ENCODE results near the gene UNC79.

The UNC79 gene

DNA sequence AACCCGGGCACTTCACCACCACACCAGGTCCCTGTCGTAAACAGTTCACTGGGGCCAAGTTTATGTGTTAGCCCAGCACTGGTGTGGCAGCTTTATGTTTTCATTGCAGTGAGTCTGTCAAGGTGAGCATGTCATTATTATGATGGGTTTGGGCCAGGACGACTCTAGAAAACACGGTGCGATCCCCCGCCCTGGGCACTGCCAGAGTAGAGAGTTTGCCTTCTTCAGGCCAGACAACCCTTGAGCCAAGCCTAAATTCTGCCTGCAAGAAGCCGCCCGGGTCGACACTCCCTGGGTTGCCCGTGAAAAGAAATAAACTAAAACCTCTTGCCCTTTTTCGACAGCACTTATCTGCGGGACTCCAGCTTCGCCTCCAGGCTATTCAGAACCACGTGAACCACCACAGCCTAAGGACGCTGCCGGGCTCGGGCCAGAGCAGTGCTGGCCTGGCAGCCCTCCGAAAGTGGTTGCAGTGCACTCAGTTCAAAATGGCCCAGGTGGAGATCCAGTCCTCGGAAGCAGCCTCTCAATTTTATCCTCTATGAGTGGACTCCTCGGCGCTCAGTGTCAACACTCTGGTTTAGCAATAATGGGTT is 275.7 kb downstream of the UNC79 start:
- TF ChIP-seq CTCF (IDR thresholded peaks at IDR 0.05; ENCODE audit: extremely low read depth, missing control alignments), result no peak
- no peak for DNase-seq (ENCODE audit: low spot score)

DNA sequence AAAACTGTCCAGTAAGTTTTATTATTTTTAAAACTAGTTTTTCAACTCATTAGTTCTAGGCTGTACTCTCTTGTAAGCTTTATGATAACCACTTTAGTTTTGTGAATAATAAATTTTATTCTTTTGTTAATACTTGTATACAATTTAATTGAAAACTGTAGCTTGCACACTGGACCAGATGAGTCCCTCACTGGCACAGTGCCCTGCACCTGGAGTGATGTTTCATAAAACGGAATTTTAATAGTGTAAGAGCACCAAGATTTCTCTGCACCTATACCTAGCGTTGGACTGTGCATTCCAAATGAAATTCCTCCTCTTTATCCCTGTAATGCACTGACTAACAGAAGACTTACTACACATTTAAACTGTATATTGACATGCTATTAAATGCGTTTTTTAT is 276.7 kb downstream of the UNC79 start:
- no peak for DNase-seq (ENCODE audit: low spot score)
- TF ChIP-seq CTCF (IDR thresholded peaks at IDR 0.05; ENCODE audit: extremely low read depth, missing control alignments), result no peak

- no peak for DNase-seq (ENCODE audit: low spot score)
- TF ChIP-seq CTCF (IDR thresholded peaks at IDR 0.05; ENCODE audit: extremely low read depth, missing control alignments), result no peak
These were observed 277.6 kb downstream of the UNC79 start for GRCh38 chr14:93708311-93708734.

DNA sequence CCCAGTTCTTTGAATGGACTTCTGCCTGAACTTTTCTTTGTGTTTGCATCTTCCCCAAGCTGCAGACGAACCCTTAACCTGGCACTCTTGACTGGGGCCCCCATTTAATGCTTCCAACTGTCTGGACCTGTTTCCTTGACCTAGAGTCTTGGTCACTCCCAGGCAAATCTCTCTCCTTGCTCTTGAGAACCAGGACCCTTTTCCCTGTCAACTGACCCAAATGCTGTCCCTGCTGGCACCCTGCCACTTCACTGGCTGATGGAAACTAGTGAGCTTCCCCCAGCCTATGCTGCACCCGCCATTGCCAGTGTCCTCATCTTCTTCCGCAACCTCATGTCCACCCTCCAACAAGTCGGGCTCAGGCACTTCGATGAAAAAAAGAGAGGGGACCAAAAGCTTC is 278.1 kb downstream of the UNC79 start:
- no peak for TF ChIP-seq CTCF (IDR thresholded peaks at IDR 0.05; ENCODE audit: extremely low read depth, missing control alignments)
- DNase-seq (ENCODE audit: low spot score), result no peak

DNA sequence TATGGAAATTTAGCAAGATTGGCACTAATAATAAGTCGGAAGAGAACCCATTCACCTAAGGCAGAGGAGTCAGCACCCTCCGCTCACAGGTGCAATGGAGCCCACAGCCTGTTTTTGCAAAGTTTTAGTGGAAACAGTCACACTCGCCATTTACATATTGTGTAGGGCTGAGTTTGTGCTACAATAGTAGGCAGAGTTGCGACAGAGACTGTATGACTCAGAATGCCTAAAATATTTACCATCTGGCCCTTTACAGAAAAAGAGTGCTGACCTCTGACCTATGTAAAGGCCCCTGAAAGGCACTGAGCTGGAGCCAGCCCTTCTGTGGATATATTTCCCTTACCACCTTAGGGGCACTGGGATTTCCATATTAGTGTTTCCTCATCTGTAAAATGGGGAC is 278.5 kb downstream of the UNC79 start:
- no peak for TF ChIP-seq CTCF (IDR thresholded peaks at IDR 0.05; ENCODE audit: extremely low read depth, missing control alignments)
- DNase-seq (ENCODE audit: low spot score), result no peak

DNA sequence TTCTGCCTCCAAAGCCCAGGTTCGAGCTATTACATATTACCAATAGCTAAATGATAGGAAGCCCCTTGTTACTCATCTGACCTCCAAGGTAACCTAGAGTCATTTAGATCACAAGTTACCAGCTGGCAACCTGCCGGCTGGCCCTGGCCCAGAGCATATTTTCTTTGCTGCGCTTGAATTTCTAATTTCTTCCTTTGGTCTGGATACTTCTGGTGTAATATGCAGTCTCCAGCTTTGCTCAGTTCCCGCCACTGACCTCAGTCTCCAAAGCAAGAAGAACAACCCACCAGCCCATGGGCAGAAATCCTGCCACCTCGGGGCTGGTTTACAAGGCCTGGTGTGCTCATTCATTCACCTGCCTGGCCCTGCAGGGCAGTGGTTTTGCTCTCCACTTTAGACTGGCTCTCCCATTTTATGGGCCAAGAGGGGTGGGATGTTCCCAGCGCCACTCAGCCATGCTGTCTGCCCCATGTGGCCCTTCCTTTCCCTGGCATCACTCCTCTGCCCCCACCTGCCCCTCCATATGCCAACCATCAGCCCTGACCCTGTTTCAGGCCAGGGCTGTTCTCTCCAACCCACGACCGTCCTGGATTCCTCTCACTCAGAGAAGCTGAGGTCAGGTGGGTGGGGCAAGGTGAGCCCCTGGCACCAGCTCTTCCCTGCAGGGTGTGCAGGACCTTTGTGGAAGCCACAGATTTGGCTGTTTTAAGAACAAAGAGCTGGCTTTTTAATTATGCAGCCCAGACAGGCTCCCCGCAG is 281.5 kb downstream of the UNC79 start:
- no peak for TF ChIP-seq CTCF (IDR thresholded peaks at IDR 0.05; ENCODE audit: extremely low read depth, missing control alignments)
- DNase-seq (ENCODE audit: low spot score), result no peak

- DNase-seq (ENCODE audit: low spot score), result no peak
- TF ChIP-seq CTCF (IDR thresholded peaks at IDR 0.05; ENCODE audit: extremely low read depth, missing control alignments), result no peak
These were observed 282.3 kb downstream of the UNC79 start for GRCh38 chr14:93712838-93713724.
